H1 (cell line): Measurements from ENCODE around the gene COPS9. TPM values are rescaled to one million over a fixed set of nuclear protein-coding genes. Genes with fewer than 3 reads are reported as not detected.

Source experiments
- CTCF ChIA-PET: fragments of 300-600 bp; sonication (Branson Sonifier 250); formaldehyde crosslinking; loops from one replicate; lab custom pipeline; 2021; ENCODE audit not compliant: partially characterized antibody; lab: Charles Lee
- POLR2A ChIA-PET: fragments of 300-600 bp; sonication (Branson Sonifier 250); formaldehyde crosslinking; loops from one replicate; lab custom pipeline; 2021; ENCODE audit warnings: inconsistent platforms; ENCODE audit not compliant: partially characterized antibody; lab: Charles Lee
- DNase-seq, 2 experiments: peaks; one replicate each; pipeline versions ENCODE4 v3.0.0 to v3.0.0-alpha.2; 2010 to 2022; ENCODE audit warnings: low spot score in 2 of 2, low read depth in 1 of 2, mixed read lengths in 1 of 2
- FAIRE-seq: peaks from 2 replicates; lab custom pipeline; 2011; peaks lifted over from hg19 to GRCh38; lab: Jason Lieb, UNC
- H2AFZ ChIP-seq: 2 replicates; pipeline ENCODE4 v1.8.1; 2012; ENCODE audit warnings: low read length, inconsistent platforms
- H2AK5ac ChIP-seq: 2 replicates; pipeline ENCODE4 v1.6.1; 2013; ENCODE audit warnings: low read depth, low read length
- H2BK120ac ChIP-seq: replicated peaks from 2 replicates; pipeline ENCODE3; 2013; ENCODE audit warnings: low read depth, low read length, inconsistent platforms
- H2BK12ac ChIP-seq: 2 replicates; pipeline ENCODE4 v1.6.1; 2013; ENCODE audit warnings: low read depth, low read length
- H2BK15ac ChIP-seq: 2 replicates; pipeline ENCODE4 v1.6.1; 2013; ENCODE audit warnings: low read length
- H2BK20ac ChIP-seq: 2 replicates; pipeline ENCODE4 v1.6.1; 2013; ENCODE audit warnings: low read length
- H2BK5ac ChIP-seq: 2 replicates; pipeline ENCODE4 v1.6.1; 2013; ENCODE audit warnings: low read depth, low read length
- H3K14ac ChIP-seq: 2 replicates; pipeline ENCODE4 v1.6.1; 2013; ENCODE audit warnings: inconsistent platforms; ENCODE audit not compliant: insufficient read length
- H3K18ac ChIP-seq: 2 replicates; pipeline ENCODE4 v1.6.1; 2013; ENCODE audit warnings: low read length; ENCODE audit errors: extremely low read depth
- H3K23ac ChIP-seq: 2 replicates; pipeline ENCODE4 v1.6.1; 2013; ENCODE audit warnings: inconsistent platforms; ENCODE audit not compliant: insufficient read length
- H3K23me2 ChIP-seq: 2 replicates; pipeline ENCODE4 v1.6.1; 2013; ENCODE audit warnings: low read depth, low read length
- H3K27ac ChIP-seq: 2 replicates; pipeline ENCODE4 v1.6.1; 2011; ENCODE audit warnings: low read depth, low read length, inconsistent platforms
- H3K27me3 ChIP-seq, 4 experiments: replicated peaks in 1 of 4; 1 replicate in 1 of 4; 2 replicates in 3 of 4; pipeline versions ENCODE4 v1.6.1 to v1.8.1; 2011 to 2013; ENCODE audit warnings: low read length in 3 of 4, mild to moderate bottlenecking in 3 of 4, inconsistent platforms in 2 of 4, mixed read lengths in 2 of 4, moderate library complexity in 1 of 4; ENCODE audit not compliant: control insufficient read depth in 3 of 4, insufficient read depth in 3 of 4; ENCODE audit errors: extremely low read depth in 1 of 4
- H3K36me3 ChIP-seq, 4 experiments: 2 replicates each; pipeline versions ENCODE4 v1.6.1 to v1.8.1; 2011 to 2013; ENCODE audit warnings: mild to moderate bottlenecking in 4 of 4, low read length in 3 of 4, moderate library complexity in 2 of 4, control low read depth in 1 of 4, inconsistent platforms in 1 of 4; ENCODE audit not compliant: insufficient read depth in 4 of 4, control insufficient read depth in 2 of 4
- H3K4ac ChIP-seq: replicated peaks from 2 replicates; pipeline ENCODE3; 2013; ENCODE audit warnings: low read length, low read depth, mixed read lengths, inconsistent platforms; ENCODE audit not compliant: insufficient read length
- H3K4me1 ChIP-seq, 4 experiments: replicated peaks in 1 of 4; 1 replicate in 1 of 4; 2 replicates in 3 of 4; pipeline versions ENCODE4 v1.6.1 to v1.8.1; 2011 to 2013; ENCODE audit warnings: low read length in 3 of 4, inconsistent platforms in 2 of 4, mixed read lengths in 1 of 4; ENCODE audit not compliant: insufficient read depth in 4 of 4, control insufficient read depth in 3 of 4
- H3K4me2 ChIP-seq, 2 experiments: 2 replicates each; pipeline versions ENCODE4 v1.6.1 to v1.8.1; 2011 to 2013; ENCODE audit warnings: low read depth in 2 of 2, low read length in 2 of 2, control low read depth in 1 of 2, inconsistent platforms in 1 of 2, mild to moderate bottlenecking in 1 of 2; ENCODE audit not compliant: insufficient read depth in 1 of 2
- H3K4me3 ChIP-seq, 4 experiments: fragments of 200-600, 300-600 bp in 1 of 4; sonication (generic), shearing (Covaris generic), sonication (Bioruptor Twin) in 1 of 4; 2 replicates each; pipeline versions ENCODE4 v1.5.1 to v1.8.1; 2011 to 2016; ENCODE audit warnings: low read length in 4 of 4, low read depth in 3 of 4, control low read depth in 2 of 4, inconsistent platforms in 2 of 4, mild to moderate bottlenecking in 2 of 4, mixed read lengths in 1 of 4, moderate library complexity in 1 of 4; ENCODE audit not compliant: insufficient read depth in 2 of 4; ENCODE audit errors: extremely low read depth in 1 of 4
- H3K56ac ChIP-seq: replicated peaks from 2 replicates; pipeline ENCODE3; 2013; ENCODE audit warnings: low read depth, mild to moderate bottlenecking, mixed read lengths, low read length, inconsistent platforms; ENCODE audit not compliant: insufficient read length
- H3K79me1 ChIP-seq: 2 replicates; pipeline ENCODE4 v1.6.1; 2013; ENCODE audit warnings: low read depth, low read length, control low read depth
- H3K79me2 ChIP-seq, 2 experiments: 2 replicates each; pipeline versions ENCODE4 v1.6.1 to v1.8.1; 2012 to 2013; ENCODE audit warnings: low read length in 2 of 2, mild to moderate bottlenecking in 2 of 2, inconsistent platforms in 1 of 2; ENCODE audit not compliant: insufficient read depth in 2 of 2, control insufficient read depth in 1 of 2
- H3K9ac ChIP-seq, 4 experiments: replicated peaks in 1 of 4; 1 replicate in 1 of 4; 2 replicates in 3 of 4; pipeline versions ENCODE4 v1.6.1 to v1.8.1; 2011 to 2013; ENCODE audit warnings: low read depth in 3 of 4, low read length in 3 of 4, control low read depth in 2 of 4, mild to moderate bottlenecking in 2 of 4, moderate library complexity in 2 of 4, inconsistent platforms in 1 of 4; ENCODE audit errors: extremely low read depth in 1 of 4
- H3K9me3 ChIP-seq, 2 experiments: 2 replicates each; pipeline versions ENCODE4 v1.6.1 to v1.8.1; 2012 to 2013; ENCODE audit warnings: mild to moderate bottlenecking in 2 of 2, moderate library complexity in 2 of 2, control low read depth in 1 of 2, inconsistent platforms in 1 of 2, low read depth in 1 of 2, low read length in 1 of 2, mixed read lengths in 1 of 2; ENCODE audit not compliant: insufficient read depth in 2 of 2
- H4K20me1 ChIP-seq, 2 experiments: replicated peaks in 1 of 2; 2 replicates each; pipeline versions ENCODE3 to v1.8.1; 2011 to 2013; ENCODE audit warnings: inconsistent platforms in 2 of 2, low read length in 2 of 2, mild to moderate bottlenecking in 1 of 2; ENCODE audit not compliant: insufficient read depth in 2 of 2, control insufficient read depth in 1 of 2
- H4K5ac ChIP-seq: 2 replicates; pipeline ENCODE4 v1.6.1; 2013; ENCODE audit warnings: low read length, low read depth, mixed read lengths, inconsistent platforms; ENCODE audit not compliant: insufficient read length
- H4K8ac ChIP-seq: 2 replicates; pipeline ENCODE4 v1.8.0; 2013; ENCODE audit warnings: mild to moderate bottlenecking, moderate library complexity, low read length, inconsistent platforms; ENCODE audit not compliant: insufficient read depth; ENCODE audit errors: extremely low read depth
- H4K91ac ChIP-seq: replicated peaks from 2 replicates; pipeline ENCODE3; 2013; ENCODE audit warnings: low read length, mixed read lengths, inconsistent platforms; ENCODE audit not compliant: insufficient read length
- CHD1 ChIP-seq: IDR thresholded peaks from 2 replicates; pipeline ENCODE4 v1.6.1; 2012; ENCODE audit warnings: low read depth, low read length, improper control_type of control experiment
- CTBP2 ChIP-seq: IDR thresholded peaks from 2 replicates; pipeline ENCODE4 v1.7.0; 2011; ENCODE audit warnings: borderline replicate concordance, mild to moderate bottlenecking, moderate library complexity, mixed read lengths, low read length; ENCODE audit not compliant: insufficient read depth, insufficient read length
- KDM1A ChIP-seq: fragments of 200-600, 300-600 bp; sonication (generic); IDR thresholded peaks from 2 replicates; pipeline ENCODE4 v1.7.1; 2016; ENCODE audit warnings: mild to moderate bottlenecking, low read length, borderline replicate concordance
- NANOG ChIP-seq: IDR thresholded peaks from 2 replicates; pipeline ENCODE4 v1.6.1; 2011; ENCODE audit warnings: low read length, low read depth, mild to moderate bottlenecking, inconsistent platforms; ENCODE audit not compliant: insufficient read depth, poor library complexity, severe bottlenecking
- RBBP5 ChIP-seq: IDR thresholded peaks from 2 replicates; pipeline ENCODE4 v1.7.1; 2012; ENCODE audit warnings: low read depth, mild to moderate bottlenecking, inconsistent platforms, low read length, moderate library complexity, borderline replicate concordance
- TBP ChIP-seq: IDR thresholded peaks from 2 replicates; pipeline ENCODE4 v1.6.1; 2011; ENCODE audit warnings: low read depth, low read length, improper control_type of control experiment
- WGBS, 2 experiments: shearing (Covaris generic) in 1 of 2; methylation state at CpG; one replicate each; pipeline versions ENCODE4 v1.1.6 to v1.1.7; 2013 to 2015; ENCODE audit warnings: low lambda C conversion rate in 2 of 2, mixed read lengths in 2 of 2, inconsistent platforms in 1 of 2, low coverage in 1 of 2, missing lambda C conversion rate in 1 of 2; ENCODE audit not compliant: insufficient replicate concordance in 2 of 2, insufficient coverage in 1 of 2, insufficient read length in 1 of 2; ENCODE audit errors: extremely low coverage in 1 of 2, missing lambda C conversion rate in 1 of 2; 5-methylcytosine and 5-hydroxymethylcytosine counted together
- polyA plus RNA-seq, 7 experiments: library from polyadenylated mRNA; depleted of rRNA in 3 of 7; stranded (reverse) in 5 of 7; unstranded in 2 of 7; fragments of >200 nt in 5 of 7; fragments of 200-250 nt in 2 of 7; gene quantifications; 1 replicate in 5 of 7; 2 replicates in 1 of 7; 4 replicates in 1 of 7; pipeline versions ENCODE4 v1.2.1 to v1.2.3, GENCODE V29; 2011 to 2013; ENCODE audit warnings: missing spikeins in 2 of 7, mixed read lengths in 2 of 7
- total RNA-seq: library from RNA; stranded (reverse); fragmentation: NEBNext Ultra II Directional; extraction: Animal tissue kit (Norgen Biotek cat#: 25700); gene quantifications from 2 replicates; pipeline ENCODE4 v1.2.1, GENCODE V29; 2021

COPS9 gene
- total and polyA plus RNA-seq, 2 of the 8 experiments (the other 6 are each of a cell fraction or from before 2014, with no cell fraction given), result 154 to 234 TPM

- Histone ChIP-seq H4K91ac (no peak overlapping the region), H2BK20ac (no peak overlapping the region), H3K23me2 (no peaks in the 10 kb centered on the region; the same call in 1 of the 2 replicates), H3K4ac (no peak overlapping the region), H4K8ac (no peak overlapping the region), H3K23ac (no peak overlapping the region), H2BK15ac (no peak overlapping the region), H4K5ac (no peak overlapping the region), H2BK12ac (no peak overlapping the region), H3K56ac (no peak overlapping the region), H3K4me3 (no peak overlapping the region), H3K79me2 (no peaks in the 10 kb centered on the region), H3K9ac (no peak overlapping the region), H2AK5ac (no peak overlapping the region), H3K27ac (no peak overlapping the region), H4K20me1 (peaks cover 3 to 6% of the 10 kb centered on the region in 2 experiments), H2BK120ac (no peak overlapping the region), H3K27me3 (no peaks in the 10 kb centered on the region), H2AFZ (no peak overlapping the region), H3K4me1 (no peaks in the 10 kb centered on the region), H3K36me3 (peaks cover 5 to 28% (median 21%) of the 10 kb centered on the region in 4 experiments), H3K9me3 (no peaks in the 10 kb centered on the region), H3K4me2 (no peak overlapping the region), H3K14ac (no peak overlapping the region), H3K18ac (no peak overlapping the region), H3K79me1 (no peaks in the 10 kb centered on the region), H2BK5ac (no peak overlapping the region)
- POLR2A ChIA-PET, result no interaction called here
- FAIRE-seq (no peak), DNase-seq (no peak)
- CTCF ChIA-PET, result no interaction called here
- WGBS, 2 experiments, result 98% methylated on average over 8 of the region's 8 CpGs; no CpG with 5 or more reads in 1 of the 2 experiments
- TF ChIP-seq CTBP2 (no peak), TBP (no peak), CHD1 (no peak), KDM1A (no peak), RBBP5 (no peak), NANOG (no peak)
Observed at GRCh38 chr2:240124651-240125030, 11.5 kb downstream of the COPS9 start.
